WTC11 (cell line): Measurements from ENCODE around the gene RNF145. TPM values are rescaled to one million over a fixed set of nuclear protein-coding genes. Genes with fewer than 3 reads are reported as not detected.

Source experiments
- ATAC-seq: fragments of 200-7000 bp; cut with Tn5 transposase; 2 replicates; pipeline ENCODE4 v1.10.0; 2021; ENCODE audit warnings: mild to moderate bottlenecking, moderate library complexity
- CTCF ChIA-PET: fragments of 300-600 bp; sonication (Branson Sonifier 250); formaldehyde crosslinking; loops from one replicate; lab custom pipeline; 2021; ENCODE audit warnings: antibody characterized with exemption; lab: Charles Lee
- POLR2A ChIA-PET: fragments of 350-600 bp; sonication (Branson Sonifier 250); formaldehyde crosslinking; loops from one replicate; lab custom pipeline; 2021; ENCODE audit warnings: antibody characterized with exemption; lab: Charles Lee
- DNase-seq: peaks from one replicate; pipeline ENCODE4 v3.0.0; 2021; ENCODE audit warnings: low spot score
- H3K27ac Mint-ChIP-seq: 2 replicates; pipeline ENCODE4 v1.8.0; 2021; ENCODE audit warnings: mixed read lengths
- H3K27me3 Mint-ChIP-seq: 2 replicates; pipeline ENCODE4 v1.8.0; 2021; ENCODE audit warnings: low read depth, mild to moderate bottlenecking, moderate library complexity, mixed read lengths
- H3K36me3 Mint-ChIP-seq: 2 replicates; pipeline ENCODE4 v1.8.0; 2021; ENCODE audit warnings: mixed read lengths
- H3K4me1 Mint-ChIP-seq: 2 replicates; pipeline ENCODE4 v1.8.0; 2022; ENCODE audit warnings: mixed read lengths
- H3K4me3 Mint-ChIP-seq: 2 replicates; pipeline ENCODE4 v1.8.0; 2021; ENCODE audit warnings: mild to moderate bottlenecking, moderate library complexity, mixed read lengths
- H3K9me3 Mint-ChIP-seq: 2 replicates; pipeline ENCODE4 v1.8.0; 2021; ENCODE audit warnings: mixed read lengths
- ATF1 ChIP-seq: sonication (generic); formaldehyde crosslinking; IDR thresholded peaks from 2 replicates; pipeline ENCODE4 v1.8.1; 2023; ENCODE audit warnings: mild to moderate bottlenecking, moderate library complexity, missing genetic modification reagents
- ATF2 ChIP-seq: sonication (generic); formaldehyde crosslinking; IDR thresholded peaks from 2 replicates; pipeline ENCODE4 v1.8.1; 2022; ENCODE audit warnings: low read depth, missing genetic modification reagents, borderline replicate concordance
- CDX4 ChIP-seq: fragments of 250-450 bp; sonication (Bioruptor Pico); IDR thresholded peaks from 2 replicates; pipeline ENCODE4 v1.9.0; 2021; ENCODE audit warnings: moderate library complexity, mild to moderate bottlenecking, inconsistent platforms, borderline replicate concordance
- GABPB1 ChIP-seq: sonication (generic); formaldehyde crosslinking; IDR thresholded peaks from 2 replicates; pipeline ENCODE4 v1.8.1; 2023; ENCODE audit warnings: mild to moderate bottlenecking, missing genetic modification reagents
- HMGA2 ChIP-seq: fragments of 250-450 bp; sonication (Bioruptor Pico); IDR thresholded peaks from 2 replicates; pipeline ENCODE4 v1.4.0; 2021; ENCODE audit warnings: mild to moderate bottlenecking, moderate library complexity
- HMGXB4 ChIP-seq: sonication (generic); formaldehyde crosslinking; IDR thresholded peaks from 2 replicates; pipeline ENCODE4 v1.8.1; 2023; ENCODE audit warnings: mild to moderate bottlenecking, moderate library complexity, missing genetic modification reagents
- KAT7 ChIP-seq: sonication (generic); formaldehyde crosslinking; IDR thresholded peaks from 2 replicates; pipeline ENCODE4 v1.8.1; 2023; ENCODE audit warnings: missing genetic modification reagents, mild to moderate bottlenecking, borderline replicate concordance
- MYBL2 ChIP-seq: sonication (generic); formaldehyde crosslinking; IDR thresholded peaks from 2 replicates; pipeline ENCODE4 v1.8.1; 2023; ENCODE audit warnings: mild to moderate bottlenecking, moderate library complexity, missing genetic modification reagents
- NFATC4 ChIP-seq: fragments of 250-450 bp; sonication (Bioruptor Pico); IDR thresholded peaks from 2 replicates; pipeline ENCODE4 v1.9.0; 2021; ENCODE audit warnings: mild to moderate bottlenecking
- SMAD4 ChIP-seq: sonication (generic); formaldehyde crosslinking; IDR thresholded peaks from 2 replicates; pipeline ENCODE4 v1.8.0; 2022; ENCODE audit warnings: mild to moderate bottlenecking, missing genetic modification reagents
- TEAD4 ChIP-seq: sonication (generic); formaldehyde crosslinking; IDR thresholded peaks from 2 replicates; pipeline ENCODE4 v1.8.0; 2022; ENCODE audit warnings: mild to moderate bottlenecking, missing genetic modification reagents
- ZNF232 ChIP-seq: sonication (generic); formaldehyde crosslinking; IDR thresholded peaks from 2 replicates; pipeline ENCODE4 v1.8.0; 2022; ENCODE audit warnings: mild to moderate bottlenecking, missing genetic modification reagents
- ZNF281 ChIP-seq: sonication (generic); formaldehyde crosslinking; IDR thresholded peaks from 2 replicates; pipeline ENCODE4 v1.8.0; 2023; ENCODE audit warnings: mild to moderate bottlenecking, missing genetic modification reagents
- ZNF317 ChIP-seq: sonication (generic); formaldehyde crosslinking; IDR thresholded peaks from 2 replicates; pipeline ENCODE4 v1.8.1; 2023; ENCODE audit warnings: low read depth, mild to moderate bottlenecking, moderate library complexity, missing genetic modification reagents, borderline replicate concordance
- ZNF423 ChIP-seq: fragments of 250-450 bp; sonication (Bioruptor Pico); IDR thresholded peaks from 2 replicates; pipeline ENCODE4 v2.1.2; 2022; ENCODE audit warnings: mild to moderate bottlenecking, moderate library complexity
- total RNA-seq: library from RNA; stranded (reverse); gene quantifications from 3 replicates; pipeline ENCODE4 v1.2.3, GENCODE V29; 2021

The RNF145 gene
- total RNA-seq, 1 experiment from 2014 or later: 76.8 TPM

- TF ChIP-seq HMGXB4: no peak
- no peak for TF ChIP-seq TEAD4
- DNase-seq (no peak), ATAC-seq (no peak)
- peaks cover 18% of the 10 kb centered on the region for H3K36me3 Mint-ChIP-seq
- POLR2A ChIA-PET: no interaction called here
- no peaks in the 10 kb centered on the region for H3K9me3 Mint-ChIP-seq
- H3K4me3 Mint-ChIP-seq: no peak overlapping the region
- CTCF ChIA-PET: no interaction called here
- no peaks in the 10 kb centered on the region for H3K27me3 Mint-ChIP-seq
- peaks cover 4% of the 10 kb centered on the region for H3K4me1 Mint-ChIP-seq
- H3K27ac Mint-ChIP-seq: no peak overlapping the region
Measured at GRCh38 chr5:159155960-159156359, 53.4 kb downstream of the RNF145 start.

GRCh38 chr5:159152876-159153275 is 56.5 kb downstream of the RNF145 start:
- H3K27me3 Mint-ChIP-seq: no peaks in the 10 kb centered on the region; the same call in 1 of the 2 replicates
- ATAC-seq: no peak
- H3K27ac Mint-ChIP-seq: no peak overlapping the region
- no peak overlapping the region for H3K4me3 Mint-ChIP-seq
- no peak for DNase-seq
- no peak for TF ChIP-seq HMGA2 (CRISPR knock-in tag)
- no peak for TF ChIP-seq CDX4 (CRISPR knock-in tag)
- no peak for TF ChIP-seq SMAD4
- TF ChIP-seq NFATC4: no peak
- no peak for TF ChIP-seq ZNF423 (CRISPR knock-in tag)
- TF ChIP-seq KAT7 (CRISPR knock-in tag): no peak
- no peak for TF ChIP-seq ZNF232
- no peak for TF ChIP-seq ZNF281
- TF ChIP-seq TEAD4: no peak
- TF ChIP-seq ATF1 (CRISPR knock-in tag): no peak
- no peak for TF ChIP-seq GABPB1
- no peak for TF ChIP-seq ATF2 (CRISPR knock-in tag)
- no peak for TF ChIP-seq MYBL2 (CRISPR knock-in tag)
- no peak for TF ChIP-seq ZNF317
- no peaks in the 10 kb centered on the region for H3K4me1 Mint-ChIP-seq
- no peaks in the 10 kb centered on the region for H3K9me3 Mint-ChIP-seq
- no peaks in the 10 kb centered on the region for H3K36me3 Mint-ChIP-seq
- POLR2A ChIA-PET: no interaction called here
- CTCF ChIA-PET: no interaction called here

- Mint-ChIP-seq H3K27me3 (no peaks in the 10 kb centered on the region; the same call in 1 of the 2 replicates), H3K4me1 (no peaks in the 10 kb centered on the region), H3K36me3 (no peaks in the 10 kb centered on the region), H3K9me3 (peaks cover 7% of the 10 kb centered on the region), H3K4me3 (no peak overlapping the region), H3K27ac (no peak overlapping the region)
- ChIA-PET POLR2A (no interaction called here), CTCF (interaction anchor here (1.0 kb wide), 1 partner anchor 8 kb away, joined by 4 read pairs; no protein-coding TSS in a partner anchor)
- ATAC-seq (no peak), DNase-seq (no peak)
- TF ChIP-seq ATF2 (CRISPR knock-in tag): no peak
Measured at GRCh38 chr5:159149085-159149484, 60.3 kb downstream of the RNF145 start.
